Sciatic nerve (tissue), 2 donors: ENCODE measurements around the gene GLIPR2. TPM values are rescaled to one million over a fixed set of nuclear protein-coding genes. Genes with fewer than 3 reads are reported as not detected.
"Not testable (repeated sequence)": the region's sequence is repeated elsewhere in the genome, so short reads cannot be mapped to it uniquely, and the experiment has no call there.

Experiments
- ATAC-seq: fragments of 200-7000 bp; cut with Tn5 transposase; one replicate; pipeline ENCODE4 v1.9.1; 2020; ENCODE audit warnings: mild to moderate bottlenecking, moderate library complexity
- DNase-seq: peaks from one replicate; pipeline ENCODE4 v3.0.0-alpha.2; 2020; ENCODE audit warnings: low spot score
- intact Hi-C: fragments of 100-400 bp; cut with DNase I; formaldehyde crosslinking; loops from one replicate; pipeline ENCODE4 v1.14.2; 2022
- total RNA-seq: library from RNA; stranded (reverse); fragmentation: NEBNext Ultra II Directional; extraction: Animal tissue kit (Norgen Biotek cat#: 25700); gene quantifications from one replicate; pipeline ENCODE4 v1.2.1, GENCODE V29; 2021
- donor health status: DM: no; HTN: no; CAD: no.
- donor health status: DM: no; HTN: no; CAD: no.

GLIPR2 gene
- total RNA-seq, result 14.8 TPM

- ATAC-seq, result peak; percentile 93
- peak; percentile 83 for DNase-seq
- intact Hi-C loops, result no loop called here
These were observed at the start of gene GLIPR2 for GRCh38 chr9:36136272-36136893. TSS of gene GLIPR2 (plus strand) at chr9:36136733. CDS start at chr9:36136779, 46 bp downstream.

GRCh38 chr9:36087054-36087453 lies 49.5 kb upstream of the GLIPR2 start:
- ATAC-seq, result not testable (repeated sequence)

GRCh38 chr9:36088020-36088419 lies 48.5 kb upstream of the GLIPR2 start:
- DNase-seq (no peak), ATAC-seq (no peak)
- intact Hi-C loops, result no loop called here

More at GRCh38 chr9:36087054-36087453, 49.5 kb upstream of the GLIPR2 start:
- DNase-seq, intact Hi-C loops: not testable (repeated sequence)

- intact Hi-C loops, result no loop called here
- DNase-seq (no peak), ATAC-seq (peak; percentile 32)
These were observed 45.2 kb upstream of the GLIPR2 start for GRCh38 chr9:36091026-36091953.

- DNase-seq, result no peak
- ATAC-seq, result no peak
- intact Hi-C loops, result no loop called here
These were observed 44.5 kb upstream of the GLIPR2 start for GRCh38 chr9:36092014-36092413.

GRCh38 chr9:36092509-36093215 lies 43.9 kb upstream of the GLIPR2 start:
- no peak for DNase-seq
- ATAC-seq, result peak; percentile 75
- intact Hi-C loops, result no loop called here

GRCh38 chr9:36093384-36093783 lies 43.1 kb upstream of the GLIPR2 start:
- DNase-seq (no peak), ATAC-seq (peak; percentile 71)
- intact Hi-C loops, result no loop called here

- intact Hi-C loops, result no loop called here
- ATAC-seq (no peak), DNase-seq (no peak)
These were observed 36.8 kb upstream of the GLIPR2 start for GRCh38 chr9:36099718-36100117.

GRCh38 chr9:36100532-36100931 lies 36.0 kb upstream of the GLIPR2 start:
- no peak for ATAC-seq
- intact Hi-C loops, result no loop called here

GRCh38 chr9:36101916-36102741 lies 34.4 kb upstream of the GLIPR2 start:
- DNase-seq (no peak), ATAC-seq (peak; percentile 21)
- intact Hi-C loops, result no loop called here

More at GRCh38 chr9:36100532-36100931, 36.0 kb upstream of the GLIPR2 start:
- DNase-seq, result no peak

- ATAC-seq (peak; percentile 95), DNase-seq (peak; percentile 92)
- intact Hi-C loops, result no loop called here
These were observed 33.6 kb upstream of the GLIPR2 start for GRCh38 chr9:36102742-36103495.

GRCh38 chr9:36109071-36109470 lies 27.5 kb upstream of the GLIPR2 start:
- intact Hi-C loops, result no loop called here
- no peak for ATAC-seq
- no peak for DNase-seq

- intact Hi-C loops, result no loop called here
- ATAC-seq (no peak), DNase-seq (no peak)
These were observed 26.1 kb upstream of the GLIPR2 start for GRCh38 chr9:36110434-36110833.

GRCh38 chr9:36112516-36112915 lies 24.0 kb upstream of the GLIPR2 start:
- no peak for ATAC-seq
- intact Hi-C loops, result no loop called here

GRCh38 chr9:36113999-36114398 lies 22.5 kb upstream of the GLIPR2 start:
- intact Hi-C loops, result no loop called here
- ATAC-seq, result no peak
- no peak for DNase-seq

More at GRCh38 chr9:36112516-36112915, 24.0 kb upstream of the GLIPR2 start:
- no peak for DNase-seq

GRCh38 chr9:36116593-36116992 lies 19.9 kb upstream of the GLIPR2 start:
- intact Hi-C loops, result no loop called here
- ATAC-seq, result no peak
- DNase-seq, result no peak

- intact Hi-C loops, result no loop called here
- ATAC-seq (no peak), DNase-seq (no peak)
These were observed 18.3 kb upstream of the GLIPR2 start for GRCh38 chr9:36118201-36118600.

GRCh38 chr9:36118706-36119105 lies 17.8 kb upstream of the GLIPR2 start:
- DNase-seq, result no peak
- no peak for ATAC-seq
- intact Hi-C loops, result no loop called here
